H1 (cell line): ENCODE data around the gene MRPS15. TPM values are rescaled to one million over a fixed set of nuclear protein-coding genes. Genes with fewer than 3 reads are reported as not detected.

ENCODE experiments used
- CTBP2 ChIP-seq: IDR thresholded peaks from 2 replicates; pipeline ENCODE4 v1.7.0; 2011; ENCODE audit warnings: borderline replicate concordance, mild to moderate bottlenecking, moderate library complexity, mixed read lengths, low read length; ENCODE audit not compliant: insufficient read depth, insufficient read length
- GABPA ChIP-seq: IDR thresholded peaks from 2 replicates; pipeline ENCODE4 v1.6.1; 2011; ENCODE audit warnings: mild to moderate bottlenecking, low read length, moderate library complexity, borderline replicate concordance; ENCODE audit not compliant: insufficient read depth
- JUN ChIP-seq: IDR thresholded peaks from 2 replicates; pipeline ENCODE4 v1.6.1; 2011; ENCODE audit warnings: low read depth, mild to moderate bottlenecking, improper control_type of control experiment, low read length
- PHF8 ChIP-seq: fragments of 200-600 bp; sonication (generic); conservative IDR thresholded peaks from 2 replicates; pipeline ENCODE4 v1.7.1; 2012; ENCODE audit warnings: low read depth, mild to moderate bottlenecking, inconsistent platforms, low read length, moderate library complexity
- SP1 ChIP-seq: IDR thresholded peaks from 2 replicates; pipeline ENCODE4 v1.6.1; 2011; ENCODE audit warnings: low read depth, low read length
- TAF1 ChIP-seq: IDR thresholded peaks from 2 replicates; pipeline ENCODE4 v1.6.1; 2011; ENCODE audit warnings: mild to moderate bottlenecking, low read depth, low read length
- TCF12 ChIP-seq: IDR thresholded peaks from 2 replicates; pipeline ENCODE4 v1.6.1; 2011; ENCODE audit warnings: low read depth, mild to moderate bottlenecking, low read length
- polyA plus RNA-seq, 7 experiments: library from polyadenylated mRNA; depleted of rRNA in 3 of 7; stranded (reverse) in 5 of 7; unstranded in 2 of 7; fragments of >200 nt in 5 of 7; fragments of 200-250 nt in 2 of 7; gene quantifications; 1 replicate in 5 of 7; 2 replicates in 1 of 7; 4 replicates in 1 of 7; pipeline versions ENCODE4 v1.2.1 to v1.2.3, GENCODE V29; 2011 to 2013; ENCODE audit warnings: missing spikeins in 2 of 7, mixed read lengths in 2 of 7
- total RNA-seq: library from RNA; stranded (reverse); fragmentation: NEBNext Ultra II Directional; extraction: Animal tissue kit (Norgen Biotek cat#: 25700); gene quantifications from 2 replicates; pipeline ENCODE4 v1.2.1, GENCODE V29; 2021
- TF ChIP-seq, protein P1 (sequence below): fragments of 300-600 bp; sonication (generic); IDR thresholded peaks from 2 replicates; pipeline ENCODE4 v1.7.1; 2012; ENCODE audit warnings: low read length, moderate library complexity, mild to moderate bottlenecking, inconsistent platforms; ENCODE audit not compliant: insufficient replicate concordance

MRPS15 gene
- total and polyA plus RNA-seq, 2 of the 8 experiments (the other 6 are each of a cell fraction or from before 2014, with no cell fraction given), result 53.6 to 129 TPM

DNA sequence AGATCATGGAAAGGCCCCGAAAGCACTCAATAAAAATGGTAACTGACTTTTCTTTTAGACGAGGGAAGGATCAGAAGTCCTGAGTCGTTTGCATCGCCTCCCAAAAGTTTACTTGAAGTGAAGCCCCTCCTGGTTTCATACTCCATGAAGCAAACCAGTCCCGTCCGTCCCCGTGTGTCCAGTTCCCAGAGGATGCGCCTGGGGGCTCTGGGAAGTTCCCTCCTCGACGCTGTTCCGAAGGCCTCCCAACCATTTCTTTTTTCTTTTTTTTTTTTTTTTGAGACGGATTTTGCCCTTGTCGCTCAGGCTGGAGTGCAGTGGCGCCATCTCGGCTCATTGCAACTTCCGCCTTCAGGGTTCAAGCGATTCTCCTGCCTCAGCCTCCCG is 13.3 kb downstream of the MRPS15 start (continued):
- TF ChIP-seq, protein P1, sequence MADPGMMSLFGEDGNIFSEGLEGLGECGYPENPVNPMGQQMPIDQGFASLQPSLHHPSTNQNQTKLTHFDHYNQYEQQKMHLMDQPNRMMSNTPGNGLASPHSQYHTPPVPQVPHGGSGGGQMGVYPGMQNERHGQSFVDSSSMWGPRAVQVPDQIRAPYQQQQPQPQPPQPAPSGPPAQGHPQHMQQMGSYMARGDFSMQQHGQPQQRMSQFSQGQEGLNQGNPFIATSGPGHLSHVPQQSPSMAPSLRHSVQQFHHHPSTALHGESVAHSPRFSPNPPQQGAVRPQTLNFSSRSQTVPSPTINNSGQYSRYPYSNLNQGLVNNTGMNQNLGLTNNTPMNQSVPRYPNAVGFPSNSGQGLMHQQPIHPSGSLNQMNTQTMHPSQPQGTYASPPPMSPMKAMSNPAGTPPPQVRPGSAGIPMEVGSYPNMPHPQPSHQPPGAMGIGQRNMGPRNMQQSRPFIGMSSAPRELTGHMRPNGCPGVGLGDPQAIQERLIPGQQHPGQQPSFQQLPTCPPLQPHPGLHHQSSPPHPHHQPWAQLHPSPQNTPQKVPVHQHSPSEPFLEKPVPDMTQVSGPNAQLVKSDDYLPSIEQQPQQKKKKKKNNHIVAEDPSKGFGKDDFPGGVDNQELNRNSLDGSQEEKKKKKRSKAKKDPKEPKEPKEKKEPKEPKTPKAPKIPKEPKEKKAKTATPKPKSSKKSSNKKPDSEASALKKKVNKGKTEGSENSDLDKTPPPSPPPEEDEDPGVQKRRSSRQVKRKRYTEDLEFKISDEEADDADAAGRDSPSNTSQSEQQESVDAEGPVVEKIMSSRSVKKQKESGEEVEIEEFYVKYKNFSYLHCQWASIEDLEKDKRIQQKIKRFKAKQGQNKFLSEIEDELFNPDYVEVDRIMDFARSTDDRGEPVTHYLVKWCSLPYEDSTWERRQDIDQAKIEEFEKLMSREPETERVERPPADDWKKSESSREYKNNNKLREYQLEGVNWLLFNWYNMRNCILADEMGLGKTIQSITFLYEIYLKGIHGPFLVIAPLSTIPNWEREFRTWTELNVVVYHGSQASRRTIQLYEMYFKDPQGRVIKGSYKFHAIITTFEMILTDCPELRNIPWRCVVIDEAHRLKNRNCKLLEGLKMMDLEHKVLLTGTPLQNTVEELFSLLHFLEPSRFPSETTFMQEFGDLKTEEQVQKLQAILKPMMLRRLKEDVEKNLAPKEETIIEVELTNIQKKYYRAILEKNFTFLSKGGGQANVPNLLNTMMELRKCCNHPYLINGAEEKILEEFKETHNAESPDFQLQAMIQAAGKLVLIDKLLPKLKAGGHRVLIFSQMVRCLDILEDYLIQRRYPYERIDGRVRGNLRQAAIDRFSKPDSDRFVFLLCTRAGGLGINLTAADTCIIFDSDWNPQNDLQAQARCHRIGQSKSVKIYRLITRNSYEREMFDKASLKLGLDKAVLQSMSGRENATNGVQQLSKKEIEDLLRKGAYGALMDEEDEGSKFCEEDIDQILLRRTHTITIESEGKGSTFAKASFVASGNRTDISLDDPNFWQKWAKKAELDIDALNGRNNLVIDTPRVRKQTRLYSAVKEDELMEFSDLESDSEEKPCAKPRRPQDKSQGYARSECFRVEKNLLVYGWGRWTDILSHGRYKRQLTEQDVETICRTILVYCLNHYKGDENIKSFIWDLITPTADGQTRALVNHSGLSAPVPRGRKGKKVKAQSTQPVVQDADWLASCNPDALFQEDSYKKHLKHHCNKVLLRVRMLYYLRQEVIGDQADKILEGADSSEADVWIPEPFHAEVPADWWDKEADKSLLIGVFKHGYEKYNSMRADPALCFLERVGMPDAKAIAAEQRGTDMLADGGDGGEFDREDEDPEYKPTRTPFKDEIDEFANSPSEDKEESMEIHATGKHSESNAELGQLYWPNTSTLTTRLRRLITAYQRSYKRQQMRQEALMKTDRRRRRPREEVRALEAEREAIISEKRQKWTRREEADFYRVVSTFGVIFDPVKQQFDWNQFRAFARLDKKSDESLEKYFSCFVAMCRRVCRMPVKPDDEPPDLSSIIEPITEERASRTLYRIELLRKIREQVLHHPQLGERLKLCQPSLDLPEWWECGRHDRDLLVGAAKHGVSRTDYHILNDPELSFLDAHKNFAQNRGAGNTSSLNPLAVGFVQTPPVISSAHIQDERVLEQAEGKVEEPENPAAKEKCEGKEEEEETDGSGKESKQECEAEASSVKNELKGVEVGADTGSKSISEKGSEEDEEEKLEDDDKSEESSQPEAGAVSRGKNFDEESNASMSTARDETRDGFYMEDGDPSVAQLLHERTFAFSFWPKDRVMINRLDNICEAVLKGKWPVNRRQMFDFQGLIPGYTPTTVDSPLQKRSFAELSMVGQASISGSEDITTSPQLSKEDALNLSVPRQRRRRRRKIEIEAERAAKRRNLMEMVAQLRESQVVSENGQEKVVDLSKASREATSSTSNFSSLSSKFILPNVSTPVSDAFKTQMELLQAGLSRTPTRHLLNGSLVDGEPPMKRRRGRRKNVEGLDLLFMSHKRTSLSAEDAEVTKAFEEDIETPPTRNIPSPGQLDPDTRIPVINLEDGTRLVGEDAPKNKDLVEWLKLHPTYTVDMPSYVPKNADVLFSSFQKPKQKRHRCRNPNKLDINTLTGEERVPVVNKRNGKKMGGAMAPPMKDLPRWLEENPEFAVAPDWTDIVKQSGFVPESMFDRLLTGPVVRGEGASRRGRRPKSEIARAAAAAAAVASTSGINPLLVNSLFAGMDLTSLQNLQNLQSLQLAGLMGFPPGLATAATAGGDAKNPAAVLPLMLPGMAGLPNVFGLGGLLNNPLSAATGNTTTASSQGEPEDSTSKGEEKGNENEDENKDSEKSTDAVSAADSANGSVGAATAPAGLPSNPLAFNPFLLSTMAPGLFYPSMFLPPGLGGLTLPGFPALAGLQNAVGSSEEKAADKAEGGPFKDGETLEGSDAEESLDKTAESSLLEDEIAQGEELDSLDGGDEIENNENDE, result no peak
- TF ChIP-seq SP1 (no peak), GABPA (no peak), TAF1 (no peak), TCF12 (no peak), PHF8 (no peak), CTBP2 (no peak), JUN (no peak)
